C1 segment of cervical spinal cord (tissue), 14 donors: ENCODE results near the gene P4HA2.

ENCODE experiments used
- DNase-seq, 14 donors: peaks; one replicate each; lab custom pipeline; 2025; lab: John Stamatoyannopoulos, UW

The P4HA2 gene

DNA sequence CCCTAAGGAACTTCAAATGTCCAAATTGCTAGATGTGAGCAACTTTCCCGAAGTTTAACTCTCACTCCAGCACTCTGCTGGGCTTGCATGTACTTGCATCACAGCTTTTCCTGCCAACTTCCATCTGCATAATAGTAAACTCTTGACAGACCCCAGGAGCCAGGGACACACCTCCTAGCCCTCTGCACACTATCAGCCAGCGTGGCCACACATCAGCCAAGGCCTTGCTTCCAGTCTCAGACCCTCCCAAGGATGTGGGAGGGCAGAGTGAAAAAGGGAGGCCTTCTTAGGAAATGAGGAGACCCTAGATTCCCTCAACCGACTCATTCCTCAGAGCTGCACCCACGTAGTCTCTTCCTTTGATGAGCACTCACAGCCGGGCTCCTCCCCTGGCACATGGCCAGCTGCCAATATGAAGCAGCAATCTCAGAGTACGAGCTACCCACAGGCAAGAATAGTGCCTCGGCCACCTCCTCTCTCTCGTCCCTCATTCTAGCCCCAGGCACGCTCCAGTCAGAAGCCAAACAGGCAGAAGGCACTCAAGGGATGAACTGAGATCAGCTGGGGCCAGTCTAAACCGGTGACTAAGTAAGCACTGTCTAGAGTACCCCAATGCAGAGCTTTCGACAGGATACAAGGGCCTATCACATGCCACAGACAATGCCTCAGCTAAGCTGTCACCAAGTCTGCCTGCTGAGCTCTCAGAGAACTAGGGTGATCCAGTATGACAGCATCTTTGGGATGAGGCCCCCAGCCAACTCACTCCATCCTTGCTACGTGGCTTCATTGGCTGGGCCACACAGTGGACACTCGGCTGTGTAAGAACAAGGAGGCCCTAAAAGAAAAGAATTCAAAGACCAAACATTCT, 2.3 kb downstream of the P4HA2 start:
- DNase-seq: peak in 4 of 14 donors; percentile 7 to 50 (median 34)

GRCh38 chr5:132224716-132225115, 2.9 kb downstream of the P4HA2 start:
- no peak for DNase-seq

- no peak for DNase-seq
Measured at GRCh38 chr5:132223861-132224260, 3.8 kb downstream of the P4HA2 start.

DNA sequence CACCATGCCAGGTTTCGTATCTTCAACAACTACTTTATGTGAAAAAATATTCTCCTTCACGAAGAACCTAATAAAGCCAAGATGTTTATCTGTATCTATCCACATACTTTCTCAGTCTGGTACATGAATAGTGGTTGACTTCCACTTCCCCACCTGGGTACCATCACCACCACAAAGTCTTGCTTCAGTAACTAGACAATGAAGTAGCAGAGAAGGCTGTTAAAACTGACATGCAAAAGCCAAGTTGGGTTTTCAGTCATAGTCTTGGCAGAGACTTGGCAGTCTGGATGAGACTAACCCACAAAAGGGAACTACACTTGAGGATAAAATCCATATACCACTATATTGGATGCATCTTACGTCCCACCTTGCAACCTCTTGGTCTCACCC, 5.0 kb downstream of the P4HA2 start:
- no peak for DNase-seq

GRCh38 chr5:132221781-132222648, 5.6 kb downstream of the P4HA2 start:
- peak in 6 of 14 donors; percentile 8 to 82 (median 38) for DNase-seq

DNA sequence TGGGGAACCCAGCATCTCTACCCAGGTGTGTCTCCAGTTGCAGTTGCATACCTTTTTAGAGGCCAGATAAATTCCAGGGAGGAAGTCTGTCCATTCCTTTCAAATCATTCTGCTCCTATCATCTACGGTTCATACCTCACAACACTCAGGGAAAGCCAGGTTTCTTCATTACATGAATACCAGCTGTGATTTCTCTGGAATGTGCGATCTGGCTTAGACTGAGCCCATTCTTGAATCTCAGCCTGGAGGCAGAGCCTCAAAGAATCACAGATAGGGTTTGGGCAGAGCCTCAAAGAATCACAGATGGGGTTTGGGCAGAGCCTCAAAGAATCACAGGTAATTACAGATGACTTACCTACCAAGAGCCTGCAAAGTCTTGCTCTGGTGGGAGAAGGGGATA, 7.2 kb downstream of the P4HA2 start:
- no peak for DNase-seq

DNA sequence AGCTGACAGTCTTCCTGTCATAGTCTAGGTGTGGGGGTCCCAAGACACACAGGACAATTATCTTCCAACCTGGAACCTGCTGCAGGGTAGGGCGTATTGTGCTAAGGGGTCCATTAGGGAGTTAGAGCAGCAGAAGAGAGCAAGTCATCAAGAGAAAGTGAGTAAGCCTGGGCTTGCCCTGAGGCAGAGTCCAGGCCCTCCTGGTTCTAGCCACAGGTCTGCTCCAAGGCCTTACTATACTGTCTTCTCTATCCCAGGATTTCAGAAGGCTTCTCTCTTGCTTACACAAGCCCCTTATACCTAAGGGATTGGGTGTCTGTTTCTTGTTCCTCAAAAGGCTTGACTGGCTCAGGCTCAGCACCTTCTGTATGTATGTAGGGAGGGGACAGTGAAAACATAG, 7.7 kb downstream of the P4HA2 start:
- DNase-seq: no peak

DNA sequence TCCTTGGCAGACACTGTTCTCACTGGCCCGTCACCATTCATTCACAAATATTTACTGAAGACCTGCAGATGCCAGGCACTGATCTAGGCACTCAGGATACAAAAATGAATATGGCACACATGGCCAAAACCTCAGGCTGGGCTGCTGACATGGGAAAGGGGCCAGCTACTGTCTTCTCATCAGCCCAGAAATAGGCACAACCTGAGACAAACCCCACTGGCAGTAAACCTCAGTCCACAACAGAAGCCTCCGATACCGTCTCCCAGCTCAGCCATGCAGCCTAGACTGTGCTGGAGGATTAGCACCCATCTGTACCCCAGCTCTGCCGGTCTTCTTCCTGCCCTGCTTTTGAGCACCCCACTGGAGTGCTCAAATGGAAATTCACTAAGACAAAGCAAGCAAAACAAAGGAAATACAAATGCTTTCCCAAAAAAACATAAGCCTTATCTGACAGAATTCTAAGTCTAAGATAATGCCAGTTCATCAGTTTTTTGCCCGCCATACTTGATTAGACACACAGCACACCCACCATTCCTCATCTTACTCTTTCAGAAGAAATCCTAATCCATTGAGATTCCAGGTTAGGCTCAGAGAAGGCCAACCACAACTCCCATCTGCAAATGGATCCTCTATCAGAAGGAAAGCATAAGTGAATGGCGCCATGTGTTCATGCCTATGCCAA, 8.2 kb downstream of the P4HA2 start:
- DNase-seq: no peak

GRCh38 chr5:132218321-132218720, 9.3 kb downstream of the P4HA2 start:
- DNase-seq: no peak

GRCh38 chr5:132215329-132215728, 12.3 kb downstream of the P4HA2 start:
- peak in 12 of 14 donors; percentile 27 to 97 (median 71) for DNase-seq

DNA sequence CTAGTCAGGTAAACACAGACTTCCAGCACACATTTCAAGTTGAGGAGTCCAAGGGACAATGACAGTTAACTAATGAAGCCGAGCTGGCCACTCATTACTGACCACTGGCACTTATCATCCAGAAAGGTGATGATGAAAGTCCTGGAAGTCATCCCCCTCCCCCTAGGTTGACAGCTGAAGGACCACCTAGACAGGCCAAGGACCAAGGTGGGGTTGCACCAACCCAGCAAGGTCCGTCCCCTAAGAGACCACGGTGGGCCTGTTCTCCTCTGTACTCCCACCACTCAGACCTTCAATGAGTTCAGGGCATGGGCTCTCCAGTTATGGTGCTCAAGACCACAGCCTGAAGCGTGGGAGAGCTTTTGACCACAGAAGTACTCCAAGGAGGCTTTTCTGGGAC, 13.2 kb downstream of the P4HA2 start:
- DNase-seq: no peak

GRCh38 chr5:132213666-132214065, 14.0 kb downstream of the P4HA2 start:
- no peak for DNase-seq

GRCh38 chr5:132211787-132212186, 15.9 kb downstream of the P4HA2 start:
- no peak for DNase-seq

DNA sequence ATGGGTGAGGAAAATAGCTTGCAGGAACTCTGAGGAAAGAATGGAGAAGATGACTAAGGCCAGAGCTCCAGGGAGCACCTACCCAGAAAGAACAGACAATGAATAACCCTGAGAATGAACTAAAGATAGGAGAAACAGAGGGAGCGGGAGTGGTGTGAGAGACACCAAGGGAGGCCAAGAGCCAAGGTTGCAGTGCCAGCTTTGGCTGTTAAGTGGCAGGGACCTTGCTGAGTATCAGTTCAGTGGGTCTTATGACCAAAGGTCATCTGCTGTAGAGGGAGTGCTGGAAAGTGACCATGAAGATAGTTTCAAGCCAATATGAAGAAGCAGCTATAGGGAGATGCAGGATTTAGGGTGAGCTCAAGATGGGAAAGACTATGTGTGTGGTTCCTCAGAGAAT, 16.7 kb downstream of the P4HA2 start:
- DNase-seq: no peak

DNA sequence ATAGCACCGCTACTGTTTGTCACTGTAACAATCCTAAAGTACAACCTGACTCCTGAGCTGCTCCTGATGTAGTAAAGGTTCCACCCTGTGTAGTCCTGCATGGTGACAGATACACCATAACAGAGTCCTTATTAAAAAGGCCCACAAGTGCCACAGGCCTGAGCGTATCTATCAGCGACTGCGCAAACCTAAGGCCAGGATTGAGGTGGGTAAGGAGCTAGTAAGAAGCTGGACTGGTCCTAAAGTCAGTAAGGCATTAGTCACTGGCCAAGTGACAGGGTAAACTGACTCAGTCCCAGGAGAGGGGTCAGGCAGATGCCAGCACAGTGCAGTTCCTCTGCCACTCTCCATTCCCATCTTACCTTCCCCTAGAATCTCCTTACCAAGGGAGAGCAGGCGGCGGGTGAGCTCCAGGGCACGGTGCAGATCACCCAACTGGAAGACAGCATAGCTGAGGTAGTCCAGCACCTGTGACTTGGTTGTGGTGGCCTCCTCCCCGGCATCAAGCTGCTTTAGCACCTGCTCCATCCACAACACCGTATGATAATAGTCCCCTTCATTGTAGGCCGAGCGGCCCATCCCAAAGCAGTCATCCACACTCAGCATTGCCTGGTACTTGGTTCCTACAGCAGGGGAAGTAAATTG, 17.6 kb downstream of the P4HA2 start:
- peak in 1 of 14 donors; percentile 39 for DNase-seq

GRCh38 chr5:132209131-132209530, 18.5 kb downstream of the P4HA2 start:
- no peak for DNase-seq

DNA sequence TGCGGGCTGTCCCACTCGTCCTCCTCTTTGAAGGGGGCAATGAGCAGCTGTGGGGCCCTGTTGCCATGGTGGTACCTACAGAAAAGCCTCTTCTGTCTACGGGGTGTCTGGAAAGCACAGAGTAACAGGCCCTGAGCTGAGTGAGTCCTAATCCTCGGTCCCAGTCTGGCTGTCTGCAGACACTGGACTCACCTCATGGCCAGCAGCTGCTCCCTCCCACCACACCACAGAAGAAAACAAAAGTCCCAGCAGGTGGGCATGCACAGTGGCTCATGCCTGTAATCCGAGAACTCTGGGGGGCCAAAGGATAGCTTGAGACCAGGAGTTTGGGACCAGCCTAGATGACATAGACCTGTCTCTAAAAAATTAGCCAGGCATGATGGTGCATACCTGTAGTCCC, 19.9 kb downstream of the P4HA2 start:
- DNase-seq: no peak

DNA sequence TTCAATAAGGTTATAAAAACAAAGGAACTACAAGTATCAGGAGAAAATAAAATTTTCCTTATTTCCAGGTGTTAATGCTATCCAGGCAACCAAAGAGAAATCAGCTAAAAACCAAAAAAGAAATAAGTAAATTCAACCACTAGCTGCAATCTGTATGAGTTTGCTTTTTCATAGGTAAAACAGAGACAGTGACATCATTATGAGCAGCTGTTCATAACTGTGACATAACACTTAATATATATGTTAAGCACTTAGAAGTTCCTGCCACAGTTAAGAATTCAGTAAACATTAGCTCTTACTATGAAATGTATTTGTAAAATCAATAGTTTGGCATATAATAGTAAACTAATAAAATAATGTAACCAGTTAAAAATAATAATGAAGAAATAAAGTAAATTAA, 20.9 kb downstream of the P4HA2 start:
- DNase-seq: no peak

- no peak for DNase-seq
Measured at GRCh38 chr5:132205385-132206125, 22.1 kb downstream of the P4HA2 start.

DNA sequence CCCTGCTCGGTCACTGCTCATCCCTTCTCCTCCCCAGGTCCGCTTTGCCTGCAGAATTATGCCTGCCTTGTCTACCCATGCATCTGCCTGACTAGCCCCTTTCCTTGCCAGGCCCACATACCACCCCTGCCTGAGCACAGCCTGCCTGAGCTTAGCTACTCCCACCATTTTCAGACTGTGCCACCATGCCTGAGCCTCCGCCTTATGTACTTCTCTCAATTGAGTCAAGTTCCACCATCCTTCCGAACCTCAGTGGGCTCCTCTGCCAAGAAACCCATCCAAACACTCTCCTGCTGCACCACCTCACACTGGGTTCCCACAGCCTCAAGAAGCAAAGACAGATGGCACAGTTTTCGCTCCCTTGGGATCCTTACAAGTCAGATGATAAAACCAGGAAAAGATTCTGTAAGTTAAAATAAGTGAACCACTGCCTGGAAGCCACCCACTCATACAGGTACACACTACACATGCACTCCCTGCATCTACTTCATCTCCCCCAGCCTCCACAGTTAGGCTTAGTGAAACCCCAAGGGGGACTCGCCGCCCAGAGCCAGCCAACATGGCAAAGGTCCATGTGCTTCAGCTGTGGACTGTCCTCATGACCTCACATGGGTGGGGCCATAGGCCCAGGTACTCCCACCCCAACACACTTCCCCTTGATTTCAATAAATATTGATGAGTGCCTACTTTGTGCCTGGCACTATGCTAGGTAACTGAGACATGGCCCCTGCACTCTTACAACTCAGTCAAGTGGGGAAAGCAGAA, 23.1 kb downstream of the P4HA2 start:
- DNase-seq: no peak
